HG03442 (cell line): ENCODE results near the gene NCR2.
"Not testable (repeated sequence)": the region's sequence is repeated elsewhere in the genome, so short reads cannot be mapped to it uniquely, and the experiment has no call there.

Experiments used
- ATAC-seq: cut with Tn5 transposase; IDR thresholded peaks from one replicate; pipeline ENCODE4 v1.9.1; 2021; ENCODE audit warnings: mild to moderate bottlenecking, moderate library complexity; ENCODE audit not compliant: unreplicated experiment

Gene NCR2

GRCh38 chr6:41335296-41335695 lies at the start of gene NCR2:
NCR2 (plus strand) TSS chr6:41335608; CDS start chr6:41335877, 269 bp downstream.
- ATAC-seq, result no peak

- no peak for ATAC-seq
Measured at GRCh38 chr6:41286544-41287346, 48.7 kb upstream of the NCR2 start, which contains the start of gene TREM1. TREM1 (minus strand) TSS chr6:41286682; CDS start chr6:41286655, 27 bp downstream.

DNA sequence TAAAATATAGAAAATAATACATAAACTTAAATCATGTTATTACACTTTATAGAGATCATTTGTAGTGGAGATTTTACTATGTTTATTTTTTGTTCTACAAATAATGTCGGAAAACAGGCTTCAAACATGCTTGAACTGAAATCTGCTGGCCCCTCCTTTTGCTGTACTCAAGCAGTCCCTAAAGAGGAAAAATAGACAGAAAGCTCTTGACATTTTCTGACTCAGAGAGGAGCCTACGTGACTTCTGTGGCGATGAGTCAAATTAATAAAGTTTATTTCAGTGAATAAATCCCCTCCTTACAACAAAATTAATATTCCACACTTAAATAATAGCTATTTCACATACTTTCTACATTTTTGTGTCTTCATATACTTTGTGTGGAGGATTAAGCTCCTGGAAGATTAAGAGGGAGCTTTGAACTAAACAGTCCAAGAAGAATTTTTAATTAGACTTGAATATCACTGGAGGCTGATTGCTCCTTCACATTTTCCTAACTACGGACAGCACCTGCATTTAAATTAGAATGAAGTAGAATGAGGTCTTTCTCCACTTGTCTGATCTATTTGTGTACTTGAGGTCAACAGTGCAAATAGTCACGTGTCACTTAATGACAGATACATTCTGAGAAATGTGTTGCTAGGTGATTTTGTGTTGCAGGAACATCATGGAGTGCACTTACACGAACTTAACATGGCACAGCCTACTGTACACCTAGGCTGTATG lies 47.2 kb upstream of the NCR2 start:
- peak; percentile 58 for ATAC-seq

GRCh38 chr6:41288754-41289129 lies 46.7 kb upstream of the NCR2 start:
- no peak for ATAC-seq

- no peak for ATAC-seq
Measured at GRCh38 chr6:41289815-41290214, 45.6 kb upstream of the NCR2 start.

GRCh38 chr6:41291717-41292116 lies 43.7 kb upstream of the NCR2 start:
- no peak for ATAC-seq

- no peak for ATAC-seq
Measured at GRCh38 chr6:41294214-41294872, 41.1 kb upstream of the NCR2 start.

DNA sequence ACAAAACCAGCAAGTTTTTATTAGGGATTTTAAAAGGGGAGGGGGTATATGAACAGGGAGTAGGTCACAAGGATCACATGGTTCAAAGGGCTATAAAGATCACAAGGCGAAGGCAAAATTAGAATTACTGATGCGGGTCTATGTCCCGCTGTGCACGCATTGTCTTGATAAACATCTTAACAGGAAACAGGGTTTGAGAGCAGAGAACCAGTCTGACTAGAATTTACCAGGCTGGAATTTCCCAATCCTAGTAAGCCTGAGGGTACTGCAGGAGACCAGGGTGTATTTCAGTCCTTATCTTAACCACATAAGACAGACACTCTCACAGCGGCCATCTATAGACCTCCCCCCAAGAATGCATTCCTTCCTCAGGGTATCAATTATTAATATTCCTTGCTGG lies 38.2 kb upstream of the NCR2 start:
- ATAC-seq, result not testable (repeated sequence)

DNA sequence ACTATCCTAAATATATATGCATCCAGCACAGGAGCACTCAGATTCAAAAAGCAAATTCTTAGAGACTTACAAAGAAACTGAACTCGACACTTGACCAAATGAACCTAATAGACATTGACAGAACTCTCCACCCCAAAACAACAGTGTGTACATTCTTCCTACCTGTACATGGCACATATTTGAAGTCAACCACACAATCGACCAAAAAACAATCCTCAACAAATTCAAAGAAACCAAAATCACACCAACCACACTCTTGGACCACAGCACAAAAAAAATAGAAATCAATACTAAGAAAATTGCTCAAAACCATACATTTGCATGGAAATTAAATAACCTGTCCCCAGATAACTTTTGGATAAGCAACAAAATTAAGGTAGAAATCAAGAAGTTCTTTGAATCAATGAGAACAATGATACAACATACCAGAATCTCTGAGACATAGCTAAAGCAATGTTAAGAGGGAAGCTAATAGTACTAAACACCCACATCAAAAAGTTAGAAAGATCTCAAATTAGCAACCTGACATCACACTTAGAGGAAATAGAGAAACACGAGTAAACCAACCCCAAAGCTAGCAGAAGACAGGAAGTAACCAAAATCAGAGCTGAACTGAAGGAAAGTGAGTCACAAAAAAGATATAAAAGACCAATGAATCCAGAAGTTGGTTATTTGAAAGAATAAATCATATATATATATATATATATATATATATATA lies 36.5 kb upstream of the NCR2 start:
- no peak for ATAC-seq

GRCh38 chr6:41302638-41303037 lies 32.8 kb upstream of the NCR2 start:
- ATAC-seq, result no peak

DNA sequence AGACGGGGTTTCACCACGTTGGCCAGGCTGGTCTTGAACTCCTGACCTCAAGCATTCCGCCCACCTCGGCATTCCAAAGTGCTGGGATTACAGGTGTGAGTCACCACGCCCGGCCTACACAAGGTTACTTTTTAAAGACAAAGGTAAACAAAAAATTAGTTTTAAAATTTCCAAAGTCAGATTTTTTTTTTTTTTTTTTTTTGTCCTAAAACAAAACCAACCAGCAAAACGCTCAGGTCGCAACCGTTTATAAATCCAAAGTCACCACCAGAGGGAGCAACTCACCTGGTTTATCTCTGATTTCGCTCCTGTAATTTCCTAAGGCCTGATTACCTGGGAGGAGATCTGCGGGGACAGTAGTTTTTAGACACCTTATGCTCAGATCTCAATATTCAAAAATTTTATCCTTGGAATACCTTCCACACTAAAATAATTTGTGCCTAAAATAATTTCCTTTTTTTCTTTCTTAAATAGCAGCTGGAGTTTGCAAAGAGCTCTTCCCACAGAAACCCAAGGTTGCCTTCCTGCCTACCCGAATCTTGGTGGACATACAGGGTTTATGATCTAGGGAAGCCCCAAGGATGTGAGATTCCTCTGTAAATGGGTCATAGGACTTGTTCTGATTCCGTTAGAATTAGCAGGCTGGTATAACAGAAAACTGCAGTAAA lies 29.1 kb upstream of the NCR2 start:
- ATAC-seq, result no peak

DNA sequence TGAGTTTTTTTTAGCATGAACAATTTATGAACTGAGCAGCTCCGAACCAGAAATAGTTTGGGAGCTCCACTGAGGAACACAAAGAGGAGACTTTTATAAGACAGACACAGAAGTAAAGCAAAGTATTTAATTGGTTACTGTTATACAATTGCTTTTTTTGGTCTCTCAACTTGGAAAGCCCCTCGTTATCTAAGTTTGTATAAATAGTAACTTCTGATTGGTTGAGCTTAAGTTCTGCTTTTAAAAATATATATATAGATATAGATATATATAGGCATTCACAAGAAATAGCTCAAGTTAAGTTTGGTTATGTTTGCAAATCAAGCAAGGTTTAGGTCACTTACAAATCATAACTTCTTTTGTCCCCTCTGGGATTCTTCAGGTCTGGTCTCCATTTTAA lies 20.2 kb upstream of the NCR2 start:
- ATAC-seq, result no peak

GRCh38 chr6:41315943-41316620 lies 19.3 kb upstream of the NCR2 start:
- ATAC-seq, result no peak

GRCh38 chr6:41318261-41318653 lies 17.2 kb upstream of the NCR2 start:
- no peak for ATAC-seq

GRCh38 chr6:41318654-41319565 lies 16.5 kb upstream of the NCR2 start:
- ATAC-seq, result peak; percentile 76

DNA sequence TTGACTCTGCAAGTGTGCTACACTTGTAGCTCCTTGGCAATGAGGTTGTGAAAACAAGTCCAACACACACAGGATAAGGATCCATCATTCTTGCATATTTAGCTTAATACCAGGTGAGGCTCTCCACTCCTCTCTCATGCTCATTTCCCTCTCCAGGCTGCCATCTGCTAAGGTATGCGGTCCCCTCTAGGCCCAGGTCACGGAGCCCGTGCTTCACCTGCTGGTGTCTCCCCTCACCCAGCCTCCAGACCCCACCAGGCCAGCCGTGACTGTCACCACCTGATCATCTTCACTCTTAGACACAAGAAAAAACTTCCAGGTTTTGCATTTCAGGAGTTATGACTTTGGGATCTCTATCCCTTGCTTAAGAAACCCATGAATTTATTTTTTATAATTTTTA lies 14.2 kb upstream of the NCR2 start:
- no peak for ATAC-seq

- ATAC-seq, result no peak
Measured at GRCh38 chr6:41325446-41326066, 9.9 kb upstream of the NCR2 start.

GRCh38 chr6:41326092-41326491 lies 9.3 kb upstream of the NCR2 start:
- ATAC-seq, result no peak
